HG03045 (cell line): ENCODE measurements around the gene FLCN.
"Not testable (repeated sequence)": the region's sequence is repeated elsewhere in the genome, so short reads cannot be mapped to it uniquely, and the experiment has no call there.

Experiments
- ATAC-seq: cut with Tn5 transposase; IDR thresholded peaks from one replicate; pipeline ENCODE4 v1.9.1; 2021; ENCODE audit warnings: mild to moderate bottlenecking, moderate library complexity; ENCODE audit not compliant: unreplicated experiment

The FLCN gene, protein sequence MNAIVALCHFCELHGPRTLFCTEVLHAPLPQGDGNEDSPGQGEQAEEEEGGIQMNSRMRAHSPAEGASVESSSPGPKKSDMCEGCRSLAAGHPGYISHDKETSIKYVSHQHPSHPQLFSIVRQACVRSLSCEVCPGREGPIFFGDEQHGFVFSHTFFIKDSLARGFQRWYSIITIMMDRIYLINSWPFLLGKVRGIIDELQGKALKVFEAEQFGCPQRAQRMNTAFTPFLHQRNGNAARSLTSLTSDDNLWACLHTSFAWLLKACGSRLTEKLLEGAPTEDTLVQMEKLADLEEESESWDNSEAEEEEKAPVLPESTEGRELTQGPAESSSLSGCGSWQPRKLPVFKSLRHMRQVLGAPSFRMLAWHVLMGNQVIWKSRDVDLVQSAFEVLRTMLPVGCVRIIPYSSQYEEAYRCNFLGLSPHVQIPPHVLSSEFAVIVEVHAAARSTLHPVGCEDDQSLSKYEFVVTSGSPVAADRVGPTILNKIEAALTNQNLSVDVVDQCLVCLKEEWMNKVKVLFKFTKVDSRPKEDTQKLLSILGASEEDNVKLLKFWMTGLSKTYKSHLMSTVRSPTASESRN

DNA sequence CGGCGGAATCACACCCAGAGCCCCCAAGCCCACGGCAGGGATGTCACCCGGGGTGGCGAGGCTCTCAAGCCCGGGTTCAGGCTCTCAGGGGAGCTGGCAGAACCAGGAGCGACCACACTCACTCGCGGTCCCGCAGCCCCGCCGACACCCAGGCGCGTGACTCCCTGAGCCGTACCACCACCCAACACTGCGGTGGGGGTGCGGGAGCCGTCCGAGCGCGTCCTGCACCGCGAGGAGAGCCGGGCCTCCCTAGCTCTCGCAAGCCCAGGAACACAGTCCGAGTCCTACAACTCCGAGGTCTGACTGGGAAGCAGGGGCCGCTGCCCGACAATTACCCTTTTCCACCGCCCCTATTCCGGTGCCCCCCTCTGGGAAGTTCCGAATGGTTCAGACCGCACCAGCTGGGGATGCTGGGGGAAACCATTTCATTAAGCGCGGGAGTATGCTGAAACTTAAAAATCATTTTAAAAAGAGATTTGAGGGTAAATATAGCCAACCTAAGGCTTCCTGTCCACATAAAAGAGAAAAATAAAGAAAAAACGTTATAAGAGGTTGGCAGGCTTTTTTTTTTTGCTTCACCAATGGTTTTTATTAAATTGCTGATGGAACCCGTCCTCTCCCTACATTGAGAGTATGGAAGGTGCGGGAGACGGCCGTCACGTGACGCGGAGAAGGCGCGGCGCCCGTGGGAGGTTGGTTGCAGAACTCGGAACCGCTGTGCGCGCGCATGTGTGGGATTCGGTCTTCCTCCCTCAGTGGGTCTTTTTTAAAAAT lies at the start of gene FLCN:
Gene FLCN (minus strand): TSS at position 143 of the 774 bp plus-strand sequence. CDS start 9,031 bp downstream, outside the sequence.
- ATAC-seq = peak; percentile 73

DNA sequence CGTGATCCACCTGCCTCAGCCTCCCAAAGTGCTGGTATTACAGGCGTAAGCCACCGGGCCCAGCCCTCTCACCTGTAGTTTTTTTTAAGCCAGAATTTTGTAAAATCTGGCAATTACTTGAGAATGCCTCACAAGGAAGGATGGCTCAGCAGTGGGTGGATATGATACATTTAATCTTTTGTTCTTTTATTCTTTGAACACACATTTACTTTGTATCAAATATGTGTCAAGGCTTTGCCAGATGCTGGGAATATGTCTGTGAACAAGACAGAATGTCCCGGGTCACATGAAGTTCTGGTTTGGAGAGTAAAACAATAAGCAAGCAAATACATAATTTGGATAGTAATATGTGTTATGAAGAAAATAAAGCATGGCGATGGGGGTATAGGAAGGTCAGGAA lies 49.0 kb upstream of the FLCN start:
- ATAC-seq = no peak

DNA sequence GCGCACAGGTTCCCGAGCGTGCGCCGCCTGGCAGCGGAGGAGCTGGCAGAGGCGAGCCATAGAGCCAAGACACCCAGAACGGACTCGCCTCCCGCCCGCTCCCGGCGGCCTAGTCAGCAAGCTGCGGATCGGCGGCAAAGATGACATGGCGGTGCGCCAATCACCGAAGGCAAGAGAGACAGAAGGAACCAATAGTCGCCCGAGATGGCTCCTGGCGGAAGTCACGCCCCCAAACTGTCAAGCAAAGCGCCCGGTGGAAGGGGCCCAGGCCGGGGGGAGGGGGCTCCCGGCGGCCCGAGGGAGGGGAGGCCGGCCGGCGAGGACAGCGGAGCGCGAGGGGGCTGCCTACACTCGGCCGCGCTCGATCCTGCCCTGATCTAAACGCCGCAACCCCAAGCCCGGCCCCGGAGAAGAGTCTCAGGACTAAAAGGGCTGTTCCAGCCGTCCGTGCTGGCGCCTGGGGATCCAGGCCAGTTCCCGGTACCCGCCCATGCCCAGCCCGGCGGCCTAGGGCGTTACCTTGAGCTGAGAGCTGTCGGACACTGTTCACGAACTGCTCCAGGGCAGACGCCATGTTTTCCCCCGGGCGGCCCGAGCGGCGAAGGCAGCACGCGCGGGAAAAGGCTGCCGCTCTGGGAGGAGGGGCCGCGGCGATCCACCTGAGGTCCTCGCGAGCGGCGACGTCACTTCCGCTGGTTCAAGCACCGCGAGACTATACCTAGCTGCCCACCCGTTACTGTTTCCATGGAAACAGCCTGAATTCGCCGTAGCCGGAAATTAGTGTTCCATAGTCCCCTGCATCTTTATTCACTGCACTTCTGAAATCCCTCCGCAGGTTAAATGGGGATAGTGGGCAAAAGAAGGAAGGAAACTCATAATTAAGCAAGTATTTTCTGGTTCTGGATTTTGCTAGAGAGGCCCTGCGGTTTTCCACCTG lies 43.9 kb upstream of the FLCN start, which contains the start of gene COPS3:
Gene COPS3 (minus strand): TSS at position 634 of the 937 bp plus-strand sequence. CDS start 60 bp downstream, at position 574.
- ATAC-seq = peak; percentile 92

DNA sequence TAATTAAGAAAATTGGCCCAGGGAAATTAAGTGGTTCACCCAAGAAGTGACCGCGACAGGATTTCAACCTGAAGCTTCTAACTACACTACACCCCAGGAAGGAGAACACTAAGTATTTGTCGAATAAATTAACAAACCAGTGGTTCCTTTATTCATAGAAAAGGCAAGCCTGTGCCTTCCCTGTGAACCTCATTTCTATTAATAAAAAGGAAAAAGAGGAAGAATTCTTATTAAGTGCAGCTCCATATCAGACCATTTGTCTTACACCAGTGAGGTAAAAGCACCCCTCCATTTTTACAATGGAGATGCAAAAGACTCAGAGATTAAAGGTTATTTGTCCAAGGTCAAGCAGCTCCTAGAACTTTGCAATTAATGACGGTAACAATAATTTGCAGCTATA lies 42.3 kb upstream of the FLCN start:
- ATAC-seq = no peak

DNA sequence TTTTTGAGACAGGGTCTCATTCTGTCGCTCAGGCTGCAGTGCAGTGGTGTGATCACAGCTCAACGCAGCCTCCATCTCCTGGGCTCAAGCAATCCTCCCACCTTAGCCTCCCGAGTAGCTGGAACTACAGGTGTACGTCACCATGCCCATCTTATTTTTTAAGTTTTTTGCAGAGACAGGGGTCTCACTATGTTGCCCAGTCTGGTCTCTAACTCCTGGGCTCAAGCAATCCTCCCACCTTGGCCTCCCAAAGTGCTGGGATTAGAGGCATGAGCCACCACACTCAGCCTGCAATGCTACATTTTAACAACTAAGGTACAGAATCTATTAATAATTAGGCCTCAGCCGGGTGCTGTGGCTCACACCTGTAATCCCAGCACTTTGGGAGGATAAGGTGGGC lies 40.5 kb upstream of the FLCN start:
- not testable (repeated sequence) for ATAC-seq

DNA sequence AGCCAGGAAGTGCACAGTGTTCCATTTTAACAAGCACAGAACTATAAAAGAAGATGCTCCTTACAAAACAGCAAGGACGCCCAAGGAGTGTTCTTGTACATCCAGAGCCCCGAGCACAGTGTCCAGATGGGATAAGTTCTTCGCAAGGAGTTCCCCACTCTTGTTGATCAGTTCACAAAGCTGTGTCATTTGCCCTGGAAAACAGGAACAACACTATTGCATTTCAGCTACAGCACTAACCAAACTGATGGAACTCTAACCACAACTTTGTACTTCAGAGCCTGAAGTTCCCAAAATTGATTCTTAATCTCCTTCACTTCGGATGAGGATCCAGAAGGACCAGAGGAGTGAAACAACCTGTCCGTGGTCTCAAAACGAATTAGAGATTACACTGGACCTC lies 39.0 kb upstream of the FLCN start:
- ATAC-seq = no peak

DNA sequence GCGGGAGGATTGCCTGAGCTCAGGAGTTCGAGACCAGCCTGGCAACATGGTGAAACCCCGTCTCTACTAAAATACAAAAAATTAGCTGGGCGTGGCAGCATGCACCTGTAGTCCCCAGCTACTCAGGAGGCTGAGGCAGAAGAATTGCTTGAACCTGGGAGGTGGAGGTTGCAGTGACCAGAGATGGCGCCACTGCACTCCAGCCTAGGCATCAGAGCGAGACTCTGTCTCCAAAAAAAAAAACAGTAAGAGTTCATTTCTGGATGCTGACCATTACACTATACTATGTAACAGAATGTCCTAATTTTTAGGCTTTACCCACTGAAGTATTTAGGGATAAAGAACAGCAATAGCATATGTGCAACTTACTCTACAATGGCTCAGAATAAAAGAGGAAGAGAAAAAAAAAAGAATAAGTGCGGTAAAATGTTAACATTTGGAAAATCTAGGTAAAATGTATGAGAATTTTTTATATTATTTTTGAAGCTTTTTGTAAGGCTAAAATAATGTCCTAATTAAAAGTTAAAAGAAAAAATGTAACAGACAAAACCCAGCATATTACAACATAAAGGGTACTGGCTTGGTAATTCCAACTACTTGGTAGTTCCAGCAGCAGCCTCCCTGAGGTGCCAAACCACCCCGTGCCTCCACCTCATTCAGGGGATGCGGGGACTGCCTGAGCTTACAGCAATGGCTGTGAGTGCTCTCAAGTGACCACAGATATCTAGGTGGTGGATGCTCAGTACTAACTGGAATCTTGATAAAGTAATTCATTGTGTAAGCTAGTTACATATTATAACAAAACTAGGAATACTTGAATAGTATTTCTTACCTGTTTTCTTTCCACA lies 33.2 kb upstream of the FLCN start:
- no peak for ATAC-seq

DNA sequence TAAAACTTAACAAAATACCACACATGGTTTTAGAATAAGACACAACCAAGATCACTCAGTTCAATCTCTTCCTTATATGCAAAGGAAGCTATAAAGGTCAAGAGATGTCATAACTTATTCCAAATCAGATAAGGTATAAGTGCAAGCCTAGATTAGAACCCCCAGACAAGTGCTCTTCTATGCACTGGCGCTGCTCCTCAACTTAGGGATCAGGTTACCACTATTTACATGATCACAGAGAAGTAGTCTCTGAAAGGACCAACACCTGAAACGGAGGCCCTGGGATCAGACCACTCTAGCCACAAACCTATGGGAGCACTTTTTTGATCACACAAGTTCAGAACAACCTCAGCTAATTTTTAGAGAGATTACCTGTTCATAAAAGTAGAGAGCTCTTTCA lies 27.5 kb upstream of the FLCN start:
- no peak for ATAC-seq

DNA sequence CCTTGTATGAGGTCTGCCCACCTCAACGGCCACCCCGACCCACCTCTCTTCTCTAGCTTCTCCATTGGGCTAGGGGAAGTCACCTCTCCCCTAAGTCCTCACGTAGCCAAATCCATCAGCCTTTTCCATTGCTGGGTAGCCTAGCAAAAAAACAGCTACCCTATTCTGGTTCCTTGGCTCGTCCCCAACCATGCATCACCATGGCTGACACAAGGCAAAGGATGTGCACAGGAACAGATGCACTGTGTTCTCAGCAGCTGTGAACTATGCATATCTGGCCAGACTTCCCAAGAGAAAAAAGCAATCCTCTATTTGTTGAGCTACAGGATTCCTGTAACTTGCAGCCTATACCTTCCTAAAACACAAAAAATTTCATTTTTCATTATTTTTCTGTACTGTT lies 22.0 kb upstream of the FLCN start:
- no peak for ATAC-seq

DNA sequence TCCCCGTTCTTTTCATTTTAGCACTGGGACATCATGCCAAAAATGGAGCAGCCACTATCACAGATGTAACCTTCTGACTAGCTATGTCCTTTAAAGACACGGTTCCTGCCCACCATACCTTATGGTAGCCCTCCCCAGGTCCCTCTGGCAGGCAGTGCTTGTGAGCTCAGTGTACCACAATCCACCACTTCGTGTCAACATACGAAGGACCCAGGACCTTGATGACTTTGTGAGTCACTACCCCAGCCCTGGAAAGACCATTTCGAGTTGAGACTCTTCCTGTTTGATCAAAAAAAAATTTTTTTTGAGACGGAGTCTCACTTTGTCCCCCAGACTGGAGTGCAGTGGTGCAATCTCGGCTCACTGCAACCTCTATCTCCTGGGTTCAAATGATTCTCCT lies 21.0 kb upstream of the FLCN start:
- ATAC-seq = no peak

DNA sequence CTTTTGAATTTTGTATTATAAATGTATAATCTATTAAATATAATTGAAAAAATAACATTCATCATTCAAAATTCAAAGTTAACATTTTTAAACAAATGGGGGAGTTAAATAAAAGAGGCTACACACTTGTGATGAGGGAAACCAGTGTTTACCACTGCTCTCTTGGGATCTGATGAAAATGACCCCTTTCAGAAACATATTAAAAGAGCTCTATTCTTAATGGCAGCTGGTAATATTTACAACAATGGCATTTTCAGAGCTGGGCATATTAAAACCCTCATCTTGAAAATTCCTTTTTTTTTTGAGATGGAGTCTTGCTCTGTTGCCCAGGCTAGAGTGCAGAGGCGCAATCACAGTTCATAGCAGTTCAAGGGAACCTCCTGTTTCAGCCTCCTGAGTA lies 19.3 kb upstream of the FLCN start:
- ATAC-seq = no peak

DNA sequence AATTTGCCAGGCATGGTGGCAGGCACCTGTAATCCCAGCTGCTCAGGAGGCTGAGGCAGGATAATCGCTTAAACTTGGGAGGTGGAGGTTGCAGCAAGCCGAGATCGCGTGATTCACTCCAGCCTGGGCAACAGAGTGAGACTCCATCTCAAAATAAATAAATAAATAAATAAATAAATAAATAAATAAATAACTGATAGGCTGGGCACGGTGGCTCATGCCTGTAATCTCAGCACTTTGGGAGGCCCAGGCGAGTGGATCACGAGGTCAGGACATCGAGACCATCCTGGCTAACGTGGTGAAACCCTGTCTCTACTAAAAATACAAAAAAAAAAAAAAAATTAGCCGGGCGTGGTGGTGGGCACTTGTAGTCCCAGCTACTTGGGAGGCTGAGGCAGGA lies 18.7 kb upstream of the FLCN start:
- ATAC-seq = not testable (repeated sequence)

DNA sequence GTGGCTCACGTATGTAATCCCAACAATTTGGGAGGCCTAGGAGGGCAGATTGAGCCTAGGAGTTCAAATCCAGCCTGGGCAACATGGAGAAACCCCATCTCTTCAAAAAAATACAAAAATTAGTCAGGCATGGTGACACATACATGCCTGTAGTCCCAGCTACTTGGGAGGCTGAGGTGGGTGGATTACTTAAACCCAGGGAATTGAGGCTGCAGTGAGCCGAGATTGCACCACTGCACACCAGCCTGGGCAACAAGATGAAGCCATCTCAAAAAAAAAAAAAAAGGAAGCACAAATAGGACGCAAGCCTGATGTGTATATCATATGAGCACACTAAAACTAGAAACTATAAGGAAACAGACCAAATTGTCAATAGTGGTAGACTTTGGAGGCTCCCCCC lies 17.1 kb upstream of the FLCN start:
- ATAC-seq = no peak

DNA sequence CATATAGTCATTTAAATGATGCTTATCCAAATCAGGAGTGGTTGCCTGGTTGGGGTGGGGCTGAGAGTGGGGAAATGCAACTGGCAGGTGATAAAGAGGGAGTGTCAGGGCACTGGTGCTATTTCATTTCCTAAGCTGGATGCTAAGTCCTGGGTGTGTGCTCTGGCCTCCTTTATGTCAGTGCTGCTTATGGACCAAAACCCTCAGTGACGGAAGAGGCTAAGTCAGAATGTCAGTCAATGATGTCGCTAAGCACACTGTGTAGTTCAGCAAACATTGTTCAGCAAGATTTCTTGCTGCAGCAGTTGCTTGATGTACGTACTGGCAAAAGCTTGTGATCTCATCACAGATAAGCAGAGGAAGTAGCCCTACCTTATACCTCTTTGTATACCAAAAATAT lies 16.4 kb upstream of the FLCN start:
- ATAC-seq = no peak

DNA sequence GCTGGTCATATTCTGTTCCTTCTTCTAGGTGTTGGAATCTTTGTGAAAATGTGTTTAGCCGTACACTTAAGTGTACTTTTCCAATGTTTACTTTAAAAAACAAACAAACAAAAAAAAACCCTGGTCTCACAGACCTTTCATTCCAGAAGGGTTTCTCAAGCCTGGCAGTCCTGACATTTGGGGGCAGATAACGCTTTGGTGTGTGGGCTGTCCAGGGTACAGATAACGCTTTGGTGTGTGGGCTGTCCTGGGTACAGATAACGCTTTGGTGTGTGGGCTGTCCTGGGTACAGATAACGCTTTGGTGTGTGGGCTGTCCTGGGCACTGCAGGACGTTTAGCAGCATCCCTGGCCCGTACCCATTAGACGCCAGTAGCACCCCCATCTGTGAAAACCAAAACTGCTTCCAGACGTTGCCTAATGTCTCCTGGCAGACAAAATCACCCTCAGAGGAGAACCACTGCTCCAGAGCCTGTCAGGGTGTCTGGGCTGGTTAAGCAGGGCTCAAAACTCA lies 15.2 kb upstream of the FLCN start:
- no peak for ATAC-seq

DNA sequence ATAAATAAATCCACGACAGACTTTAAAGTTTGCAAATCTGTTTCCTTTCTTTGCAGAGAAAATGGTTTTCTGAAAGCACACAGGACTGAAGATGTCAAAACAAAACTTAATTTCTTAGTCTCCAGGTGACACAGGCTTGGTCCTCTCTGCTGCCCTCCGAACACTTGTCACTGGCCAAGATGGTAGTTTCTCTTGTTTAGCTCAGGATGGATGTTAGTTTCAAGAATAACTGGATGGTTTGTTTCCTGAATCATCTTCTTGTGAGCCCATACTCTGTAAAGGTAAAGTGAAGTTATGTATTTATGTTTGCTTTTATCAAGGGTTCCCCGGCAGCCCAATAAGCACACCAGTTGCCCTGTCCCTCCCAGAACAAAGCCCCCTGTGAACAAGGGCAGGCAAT lies 9.9 kb upstream of the FLCN start:
- ATAC-seq = no peak

DNA sequence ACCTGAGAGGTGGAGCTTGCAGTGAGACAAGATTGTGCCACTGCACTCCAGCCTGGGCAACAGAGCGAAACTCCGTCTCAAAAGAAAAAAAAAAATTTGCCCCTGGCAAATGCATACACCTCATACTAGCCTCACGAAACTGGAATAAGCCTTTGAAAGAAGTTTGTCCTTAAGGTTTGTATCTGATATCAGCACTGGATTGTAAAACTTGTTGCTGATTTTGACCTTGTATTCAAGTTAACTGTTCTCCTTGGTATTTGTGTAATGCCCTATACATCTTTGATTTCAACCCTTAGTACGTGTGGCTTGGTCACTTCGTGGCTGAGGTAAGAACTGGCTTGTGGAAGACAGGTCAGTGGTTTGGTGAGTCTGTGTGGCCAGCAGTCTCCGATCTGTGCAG lies 6.2 kb upstream of the FLCN start:
- ATAC-seq = no peak

DNA sequence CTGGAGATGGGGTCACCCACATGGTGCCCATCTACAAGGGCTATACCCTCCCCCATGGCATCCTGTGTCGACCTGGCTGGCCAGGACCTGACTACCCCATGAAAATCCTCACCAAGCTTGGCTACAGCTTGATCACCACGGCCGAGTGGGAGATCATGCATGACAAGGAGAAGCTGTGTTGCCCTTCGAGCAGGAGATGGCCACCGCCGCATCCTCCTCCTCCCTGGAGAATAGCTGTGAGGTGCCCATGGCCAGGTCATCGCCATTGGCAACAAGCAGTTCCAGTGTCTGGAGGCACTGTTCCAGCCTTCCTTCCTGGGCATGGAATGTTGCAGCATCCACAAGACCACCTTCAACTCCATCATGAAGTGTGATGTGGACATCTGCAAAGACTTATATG lies 5.3 kb upstream of the FLCN start:
- ATAC-seq = no peak

DNA sequence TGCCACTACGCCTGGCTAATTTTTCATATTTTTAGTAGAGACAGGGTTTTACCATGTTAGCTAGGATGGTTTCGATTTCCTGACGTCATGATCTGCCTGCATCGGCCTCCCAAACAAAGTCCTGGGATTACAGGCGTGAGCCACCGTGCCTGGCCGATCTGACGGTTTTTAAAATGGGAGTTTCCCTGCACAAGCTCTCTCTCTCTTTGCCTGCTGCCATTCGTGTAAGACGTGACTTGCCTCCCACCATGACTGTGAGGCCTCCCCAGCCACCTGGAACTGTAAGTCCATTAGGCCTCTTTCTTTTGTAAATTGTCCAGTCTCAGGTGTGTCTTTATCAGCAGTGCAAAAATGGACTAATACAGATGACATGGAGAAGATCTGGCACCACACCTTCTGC lies 4.7 kb upstream of the FLCN start:
- no peak for ATAC-seq

DNA sequence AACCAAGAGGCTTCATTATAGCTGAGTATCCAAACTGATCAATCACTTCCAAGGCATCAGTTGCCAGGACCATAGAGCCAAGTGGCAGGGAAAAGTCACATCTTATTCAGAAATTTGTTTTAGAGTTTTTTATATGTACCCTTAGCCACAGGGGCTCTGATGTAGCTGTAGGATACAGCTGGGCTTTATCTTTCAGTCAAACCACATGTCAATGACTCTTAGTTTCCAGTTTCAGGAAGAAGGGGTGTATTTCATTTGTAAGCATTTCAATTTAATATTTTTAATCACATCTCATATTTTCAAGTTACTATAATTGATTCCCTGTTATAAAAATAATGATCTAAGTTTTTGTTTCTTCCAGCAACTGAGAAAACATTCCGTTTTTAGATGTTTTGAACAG lies 2.9 kb upstream of the FLCN start:
- ATAC-seq = no peak
